AG08396 (cell line): ENCODE measurements around the gene TDRD3.

Source experiments
- DNase-seq: peaks from one replicate; pipeline ENCODE4 v3.0.0; 2012; ENCODE audit warnings: low spot score, mixed read lengths

The TDRD3 gene

DNA sequence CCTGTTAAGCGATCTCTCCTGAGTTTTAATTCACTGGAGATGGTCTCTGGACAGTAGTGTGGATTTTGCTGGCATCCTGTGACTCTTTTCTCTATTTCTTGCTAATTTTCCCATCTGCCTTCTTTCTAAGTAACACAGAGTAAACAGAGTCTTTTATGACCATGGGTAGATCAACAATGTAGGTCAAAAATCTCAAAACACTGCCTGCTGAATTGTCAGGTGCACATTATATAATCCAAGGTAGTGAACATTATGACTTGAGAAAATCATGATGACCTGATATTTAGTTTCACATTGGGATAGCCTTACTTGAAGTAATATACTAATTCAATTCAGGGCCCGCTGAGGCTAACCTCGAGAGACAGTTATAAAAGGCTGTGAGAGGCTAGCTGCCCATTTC lies 180.7 kb downstream of the TDRD3 start:
- DNase-seq, result no peak

DNA sequence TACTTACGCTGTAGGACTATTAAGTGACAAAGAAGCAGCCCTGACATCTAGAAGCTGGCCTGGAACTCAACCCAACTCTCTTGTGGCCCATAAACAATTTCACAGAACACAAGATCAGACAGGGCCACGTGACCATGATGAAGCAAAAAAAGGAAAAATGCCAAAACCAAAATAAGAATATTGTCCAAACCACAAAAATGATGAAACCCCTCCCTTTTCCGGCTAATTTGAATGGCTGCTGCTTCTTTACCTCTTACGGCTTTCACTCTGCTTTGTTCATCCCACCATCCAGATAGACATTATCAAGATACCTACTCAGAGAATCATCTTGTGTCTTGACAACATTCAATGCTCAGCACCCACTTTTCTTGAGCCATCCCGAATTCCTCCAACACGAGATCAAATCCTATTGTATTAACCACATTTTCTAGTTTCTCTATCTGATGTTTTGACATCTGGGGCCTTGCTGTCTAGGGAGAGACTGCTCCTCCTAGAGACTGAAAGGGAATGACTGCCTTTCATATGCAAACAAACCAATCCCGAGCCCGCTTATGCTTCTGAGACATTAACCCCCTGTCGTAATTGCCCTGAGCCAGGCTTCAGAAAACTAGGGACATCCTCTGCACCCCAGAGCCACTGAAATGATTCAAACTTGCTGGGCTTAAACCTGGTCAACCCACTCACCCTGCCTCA lies 186.3 kb downstream of the TDRD3 start:
- DNase-seq, result peak; percentile 50

DNA sequence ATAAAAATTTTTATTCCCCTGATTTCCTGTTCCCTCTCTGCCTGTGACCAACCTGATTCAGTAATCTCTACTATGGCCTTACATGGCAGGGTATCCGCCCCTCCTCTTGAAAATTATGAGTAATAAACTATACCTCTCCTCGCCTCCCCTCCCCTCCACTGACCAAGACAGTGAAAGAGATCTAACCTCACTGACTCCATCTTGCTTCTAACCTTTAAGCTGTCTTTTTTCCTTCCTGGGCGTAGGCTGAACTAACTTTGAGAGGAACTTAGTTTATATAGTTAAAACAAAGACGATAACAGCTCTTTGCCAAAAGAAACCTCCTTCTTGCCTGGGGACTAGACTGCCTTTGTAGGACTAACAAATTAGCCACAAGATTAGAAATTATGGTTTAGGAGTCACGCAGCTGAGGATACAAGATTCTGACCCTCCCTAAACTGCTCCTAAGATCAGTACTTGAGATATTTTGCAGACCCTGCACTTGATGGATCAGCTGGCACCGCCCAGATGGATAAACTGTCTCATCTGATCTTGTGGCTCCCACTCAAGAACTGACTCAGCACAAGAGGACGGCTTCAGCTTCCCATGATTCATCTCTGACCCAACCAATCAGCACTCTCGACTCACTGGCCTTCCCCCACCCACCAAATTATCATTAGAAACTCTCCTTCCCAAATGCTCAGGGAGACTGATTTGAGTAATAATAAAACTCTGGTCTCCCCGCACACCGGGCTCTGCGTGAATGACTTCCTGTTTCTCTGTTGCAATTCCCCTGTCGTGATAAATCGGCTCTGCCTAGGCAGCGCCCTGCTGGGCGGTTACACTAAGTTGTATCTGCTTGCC lies 187.1 kb downstream of the TDRD3 start:
- peak; percentile 36 for DNase-seq

DNA sequence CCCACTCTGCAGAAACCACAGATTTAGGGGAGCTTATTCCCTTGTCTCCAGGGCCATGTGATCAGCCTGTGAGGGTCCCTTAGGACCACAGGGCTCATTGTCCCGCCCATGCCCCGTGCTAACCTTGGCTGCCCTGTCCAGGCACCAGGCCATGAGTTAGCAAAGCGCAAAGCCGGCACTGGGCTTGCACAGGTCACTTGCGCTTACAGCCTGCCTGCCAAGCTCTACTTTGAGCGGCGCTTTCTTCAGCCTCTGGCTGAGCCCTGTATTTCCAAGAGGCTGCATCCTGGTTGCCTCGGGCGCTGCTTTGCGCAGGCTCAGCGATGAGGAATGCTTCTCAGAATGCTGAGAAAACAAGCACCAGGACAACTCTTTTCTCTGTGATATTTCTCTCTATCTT lies 188.0 kb downstream of the TDRD3 start:
- DNase-seq, result no peak

DNA sequence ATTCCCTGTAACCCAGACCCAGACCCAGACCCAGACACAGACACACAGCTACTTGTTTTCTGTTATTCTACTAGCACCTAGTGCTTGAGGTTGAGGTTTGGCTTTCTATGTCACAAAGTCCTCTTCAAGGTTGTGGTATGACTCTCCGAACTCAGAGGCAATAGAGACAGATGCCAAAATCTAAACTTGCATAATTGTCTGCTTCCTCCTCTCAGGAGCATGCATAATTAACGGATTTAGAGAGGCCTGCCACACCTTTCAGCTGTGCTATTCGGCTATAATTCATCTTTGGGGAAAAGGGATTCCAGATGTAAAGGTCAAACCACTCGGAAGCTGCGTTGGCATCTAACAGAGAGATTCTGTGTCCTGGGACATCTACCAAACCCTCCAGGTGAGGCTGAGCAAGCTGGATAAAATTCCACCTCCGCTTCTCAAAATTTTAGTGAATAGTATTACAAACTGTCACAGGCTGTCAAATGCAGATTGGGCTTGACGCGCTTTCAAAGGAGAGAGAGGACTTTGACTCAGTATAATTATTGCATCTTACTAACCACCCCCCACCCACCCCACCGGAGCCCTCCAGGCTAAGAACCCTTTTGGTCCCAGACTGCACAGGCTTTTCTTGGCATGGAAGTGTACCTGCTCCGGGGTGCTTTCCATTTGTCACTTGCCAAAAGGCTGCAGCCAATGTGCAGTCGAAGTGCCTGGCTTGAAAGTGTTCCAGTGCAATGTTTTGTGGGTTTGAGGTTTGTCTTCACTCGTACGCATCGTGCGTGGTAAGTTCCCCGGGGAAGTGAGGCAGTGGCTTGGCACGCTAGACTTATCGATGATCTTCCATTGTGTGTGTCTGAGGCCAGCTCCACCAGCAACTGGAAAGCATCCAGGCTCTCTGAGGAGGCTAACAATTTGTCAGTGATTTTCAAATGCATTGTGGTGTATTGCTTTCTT lies 194.1 kb downstream of the TDRD3 start:
- DNase-seq, result peak; percentile 51

DNA sequence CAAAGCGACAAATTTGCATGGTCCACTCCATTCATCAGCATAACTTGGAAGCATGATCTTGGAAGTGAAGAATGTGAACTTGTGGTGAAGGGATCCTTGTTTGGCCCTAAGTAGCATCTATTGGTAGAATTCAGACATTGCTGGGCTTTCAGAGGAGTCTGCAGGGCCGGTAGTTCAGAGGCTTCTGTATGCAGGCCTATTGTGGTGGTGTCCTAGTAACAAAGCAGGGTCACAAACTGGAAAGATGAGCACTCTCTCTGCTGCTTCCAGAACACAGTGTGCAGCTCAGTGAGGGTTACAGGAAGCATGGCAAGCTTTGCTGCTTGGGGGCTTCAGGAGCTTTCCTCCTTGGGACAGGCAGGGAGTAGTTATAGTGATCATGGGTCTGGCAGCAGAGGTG lies 206.0 kb downstream of the TDRD3 start:
- no peak for DNase-seq

DNA sequence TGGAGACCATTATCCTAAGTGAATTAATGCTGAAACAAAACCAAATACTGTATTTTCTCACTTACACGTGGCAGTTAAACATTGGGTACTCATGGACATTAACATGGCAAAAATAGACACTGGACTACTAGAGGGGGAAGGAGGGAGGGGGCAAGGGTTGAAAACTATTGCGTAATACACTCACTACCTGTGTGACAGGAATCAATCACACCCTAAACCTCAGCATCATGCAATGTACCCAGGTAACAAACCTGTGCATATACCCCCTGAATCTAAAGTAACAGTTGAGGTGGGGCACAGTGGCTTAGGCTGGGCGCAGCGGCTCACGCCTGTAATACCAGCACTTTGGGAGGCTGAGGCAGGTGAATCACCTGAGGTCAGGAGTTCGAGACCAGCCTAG lies 207.0 kb downstream of the TDRD3 start:
- no peak for DNase-seq

DNA sequence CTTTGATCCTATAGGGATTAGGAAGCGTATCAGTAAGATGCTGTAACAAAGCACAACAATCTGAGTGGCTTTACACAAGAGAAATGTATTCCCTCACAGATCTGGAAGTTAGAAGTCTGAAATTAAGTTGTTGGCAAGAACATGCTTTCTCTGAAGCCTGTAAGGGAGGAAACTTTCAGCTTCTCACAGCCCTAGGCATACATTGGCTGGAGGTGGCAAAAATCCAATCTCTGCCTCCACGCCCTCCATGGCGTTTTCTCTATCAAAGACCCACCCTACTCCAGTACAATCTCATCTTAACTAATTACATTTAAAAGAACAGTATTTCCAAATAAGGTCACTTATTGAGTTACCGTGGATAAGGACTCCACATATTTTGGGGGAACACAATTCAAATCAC lies 211.9 kb downstream of the TDRD3 start:
- DNase-seq, result no peak

DNA sequence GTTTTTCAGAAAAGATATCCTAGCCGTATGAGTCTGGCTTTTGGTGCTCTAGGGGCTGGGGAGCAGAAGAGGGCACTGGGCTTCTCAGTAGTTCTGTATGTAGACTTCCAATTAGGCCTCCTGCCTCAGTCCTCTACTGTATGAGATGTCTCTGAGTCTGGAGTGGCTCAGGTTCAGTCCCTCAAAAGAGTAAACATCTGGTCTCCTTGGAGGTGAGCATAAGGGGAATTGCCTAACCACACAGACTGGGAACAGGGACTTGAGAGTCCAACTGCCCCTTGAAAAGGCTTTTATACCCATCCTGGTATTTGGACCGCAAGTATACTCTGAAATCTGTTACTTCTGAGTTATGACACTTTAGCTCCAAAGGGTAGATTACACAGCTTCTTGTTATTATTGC lies 214.5 kb downstream of the TDRD3 start:
- DNase-seq, result no peak

DNA sequence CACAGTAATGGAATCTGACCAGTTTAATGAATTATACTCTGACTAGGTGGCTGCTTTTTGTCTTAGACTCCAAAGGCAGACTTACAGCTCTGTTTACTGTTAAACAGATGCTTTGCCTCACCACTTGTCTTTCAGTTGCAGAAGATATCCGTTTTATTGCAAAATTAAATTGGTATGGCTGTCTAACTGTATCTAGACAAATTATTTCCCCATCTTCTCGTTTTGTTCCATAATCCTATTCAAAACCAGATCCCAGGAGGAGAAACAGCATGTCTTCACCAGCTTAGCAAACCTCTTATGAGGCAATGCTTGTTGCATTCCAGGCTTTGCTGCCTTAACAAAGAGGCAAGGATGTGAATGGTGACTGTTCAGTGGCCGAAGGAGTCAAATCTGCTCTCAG lies 215.6 kb downstream of the TDRD3 start:
- no peak for DNase-seq

DNA sequence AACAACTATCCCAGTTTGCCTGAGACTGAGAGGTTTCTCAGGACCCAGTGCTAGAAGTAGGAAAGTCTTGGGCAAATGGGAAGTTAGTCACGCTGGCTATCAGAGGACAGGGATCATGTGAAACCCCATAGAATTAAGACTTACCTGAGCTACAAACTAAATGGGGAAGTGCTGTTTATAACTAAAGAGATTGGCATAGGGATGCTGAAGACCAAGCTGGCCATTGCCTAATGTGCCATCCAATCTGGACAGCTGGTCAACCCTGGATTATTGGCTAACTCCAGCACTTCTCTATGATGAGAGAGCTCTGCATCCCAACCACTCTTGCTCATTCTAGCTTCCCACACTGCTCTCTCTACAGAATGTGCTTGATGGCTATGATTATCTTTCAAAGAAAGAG lies 216.1 kb downstream of the TDRD3 start:
- no peak for DNase-seq

DNA sequence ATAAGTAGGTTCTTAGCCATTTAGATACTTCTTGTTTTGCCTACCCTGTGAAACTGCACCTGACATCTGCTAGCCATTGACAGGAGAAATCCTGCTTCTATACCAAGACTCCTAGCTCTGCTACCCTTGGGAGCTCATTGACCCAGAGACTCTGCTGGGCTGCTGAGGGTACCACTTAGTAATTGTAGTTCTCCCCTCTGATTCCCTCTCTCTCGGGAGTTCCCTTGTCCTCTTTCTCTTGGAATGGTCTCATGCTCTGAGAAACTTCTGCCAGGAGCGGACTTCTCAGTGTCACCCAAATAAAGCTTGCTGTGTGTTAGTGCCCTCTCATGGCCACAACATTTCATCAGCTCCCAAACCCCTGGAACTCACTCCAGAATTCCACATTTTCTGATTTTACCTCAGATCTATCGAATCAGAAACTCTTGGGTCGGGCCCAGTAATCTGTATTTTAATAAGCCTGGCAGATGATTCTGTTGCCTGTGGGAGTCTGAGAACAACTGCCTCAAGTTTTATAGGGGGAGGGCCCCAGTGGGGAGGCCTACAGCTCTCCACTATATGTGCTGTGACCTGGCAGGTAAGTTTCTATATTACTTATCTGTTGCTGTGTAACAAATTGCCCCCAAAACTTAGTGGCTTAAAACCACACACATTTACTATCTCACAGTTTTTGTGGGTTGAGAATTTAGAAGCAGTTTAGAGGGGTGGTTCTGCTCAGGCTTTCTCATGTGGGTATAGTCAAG lies 221.1 kb downstream of the TDRD3 start:
- peak; percentile 48 for DNase-seq

DNA sequence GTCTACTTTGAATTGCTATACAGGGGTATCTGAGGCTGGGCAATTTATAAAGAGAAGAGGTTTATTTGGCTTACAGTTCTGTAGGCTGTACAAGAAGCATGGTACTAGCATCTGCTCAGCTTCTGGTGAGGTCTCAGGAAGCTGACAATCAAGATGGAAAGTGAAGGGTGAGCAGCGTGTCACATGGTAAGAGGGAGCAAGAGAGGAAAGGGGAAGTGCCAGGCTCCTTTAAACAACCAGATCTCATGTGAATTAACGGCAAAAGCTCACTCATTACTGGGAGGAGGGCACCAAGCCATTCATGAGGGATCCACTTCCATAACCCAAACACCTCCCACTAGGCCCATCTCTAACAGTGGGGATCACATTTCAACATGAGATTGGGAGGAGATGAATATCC lies 222.4 kb downstream of the TDRD3 start:
- DNase-seq, result no peak

DNA sequence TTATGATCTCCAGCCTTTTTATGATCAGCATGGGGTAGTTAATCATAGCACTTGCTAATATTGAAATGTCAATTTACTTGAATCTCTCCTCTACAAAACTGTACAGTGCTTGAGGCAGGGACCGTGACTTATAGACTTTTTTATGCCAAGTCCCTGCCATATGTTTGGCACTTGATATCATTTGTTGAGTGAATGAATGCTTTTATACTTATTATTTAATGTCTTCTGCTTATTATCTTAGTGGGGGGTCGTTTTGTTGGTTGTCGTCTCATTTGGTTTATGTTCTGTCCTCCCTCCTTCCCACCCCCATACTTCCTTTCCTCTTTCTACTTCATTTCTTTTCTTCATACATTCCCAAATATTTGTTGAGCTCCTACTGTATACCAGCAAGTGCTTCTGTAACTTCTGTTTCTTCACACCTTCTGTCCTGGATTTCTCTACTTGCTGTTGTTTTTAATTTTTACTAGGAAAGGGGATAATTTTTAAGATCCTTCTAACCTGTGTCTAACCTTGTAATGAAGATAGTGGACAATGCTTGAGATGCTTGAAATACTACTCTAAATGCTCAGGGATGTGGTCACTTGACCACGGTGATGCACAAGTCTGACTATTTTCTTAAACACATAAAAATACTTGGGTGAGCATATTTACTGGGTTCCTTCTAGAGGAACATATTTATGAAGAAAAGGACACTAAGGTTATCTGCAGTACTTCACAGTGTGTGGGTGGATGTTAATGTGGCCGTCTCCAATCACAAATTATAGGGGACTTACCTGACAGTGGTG lies 223.8 kb downstream of the TDRD3 start:
- DNase-seq, result no peak

DNA sequence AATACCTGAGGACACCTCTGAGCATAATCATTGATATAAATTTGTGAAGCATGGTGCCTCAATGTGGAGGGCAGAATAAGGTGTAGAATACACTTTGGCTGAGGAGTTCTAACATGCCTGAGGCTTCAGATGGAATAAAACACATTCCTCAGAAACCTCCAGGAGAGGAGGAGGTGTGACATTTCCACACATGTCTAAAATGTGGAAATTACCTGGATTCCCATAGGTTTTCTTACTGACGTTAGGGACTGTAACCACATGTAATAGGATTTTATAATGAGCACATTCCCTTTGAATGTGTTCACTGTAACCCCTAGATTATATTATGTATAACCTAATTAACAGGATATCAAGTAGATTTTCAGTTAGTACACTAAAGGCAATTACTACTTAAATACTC lies 226.1 kb downstream of the TDRD3 start:
- no peak for DNase-seq
